Adrenal gland (tissue), 5 donors: ENCODE results near the gene C1RL.

ENCODE experiments used
- CTCF ChIP-seq, 6 experiments: fragments of 450-650 bp in 4 of 6; fragments of 200-600 bp in 2 of 6; sonication (generic) in 1 of 6; IDR thresholded peaks; 1 replicate in 5 of 6; 2 replicates in 1 of 6; pipeline versions ENCODE4 v1.5.1 to v1.8.0; 2016 to 2021; ENCODE audit warnings: antibody characterized with exemption in 6 of 6, mild to moderate bottlenecking in 2 of 6, moderate library complexity in 1 of 6
- POLR2A ChIP-seq, 2 donors: fragments of 450-650 bp; IDR thresholded peaks; one replicate each; pipeline ENCODE4 v1.6.1; 2017; ENCODE audit warnings: antibody characterized with exemption in 2 of 2, mild to moderate bottlenecking in 2 of 2, moderate library complexity in 1 of 2
- donor health status: DM: no; HTN: no; CAD: no.

- TF ChIP-seq CTCF (IDR thresholded peaks at IDR 0.05) (no peak), POLR2A (IDR thresholded peaks at IDR 0.05) (no peak)
Observed at GRCh38 chr12:7146906-7147305, 37.9 kb upstream of the C1RL start.
